Mucosa of descending colon (tissue), 3 donors: ENCODE measurements around the gene SERTAD1. TPM values are rescaled to one million over a fixed set of nuclear protein-coding genes. Genes with fewer than 3 reads are reported as not detected.

ENCODE experiments used
- ATAC-seq: fragments of 200-7000 bp; cut with Tn5 transposase; one replicate; pipeline ENCODE4 v1.9.1; 2020; ENCODE audit warnings: mild to moderate bottlenecking, moderate library complexity
- DNase-seq, 3 donors: peaks; one replicate each; pipeline ENCODE4 v3.0.0-alpha.2; 2020
- H3K36me3 ChIP-seq: fragments of 200-600 bp; one replicate; pipeline ENCODE4 v1.8.0; 2021; ENCODE audit warnings: low read depth, mild to moderate bottlenecking
- H3K4me1 ChIP-seq: fragments of 200-600 bp; one replicate; pipeline ENCODE4 v1.8.0; 2021; ENCODE audit warnings: low read depth, mild to moderate bottlenecking
- H3K4me3 ChIP-seq: fragments of 200-600 bp; one replicate; pipeline ENCODE4 v1.8.0; 2021; ENCODE audit warnings: mild to moderate bottlenecking
- H3K9me3 ChIP-seq: fragments of 200-600 bp; one replicate; pipeline ENCODE4 v1.8.0; 2021; ENCODE audit warnings: mild to moderate bottlenecking
- intact Hi-C, 2 donors: fragments of 100-400 bp; cut with DNase I in 1 of 2; cut with micrococcal nuclease in 1 of 2; formaldehyde crosslinking; loops; one replicate each; pipeline versions ENCODE4 v1.11.0 to v1.11.1; 2022; cut with DNase I, micrococcal nuclease
- total RNA-seq, 3 donors: library from RNA; stranded (reverse); fragmentation: NEBNext Ultra II Directional in 2 of 3; extraction: Animal tissue kit (Norgen Biotek cat#: 25700) in 2 of 3; gene quantifications; one replicate each; pipeline versions ENCODE4 v1.2.1 to v1.2.4, GENCODE V29; 2021 to 2023
- TF ChIP-seq, protein P1 (sequence below): fragments of 200-600 bp; IDR thresholded peaks from one replicate; pipeline ENCODE4 v1.8.0; 2022; ENCODE audit warnings: antibody characterized with exemption, mild to moderate bottlenecking
- donor health status: DM: no; HTN: no; CAD: no; lungs with moderate emphysema.
- donor health status: DM: no; HTN: no; CAD: no.
- donor health status: DM: no; HTN: yes; CAD: no.

SERTAD1 gene
- total RNA-seq, 3 donors from 2014 or later, result 12.1 to 16.7 (median 14.0) TPM

DNA sequence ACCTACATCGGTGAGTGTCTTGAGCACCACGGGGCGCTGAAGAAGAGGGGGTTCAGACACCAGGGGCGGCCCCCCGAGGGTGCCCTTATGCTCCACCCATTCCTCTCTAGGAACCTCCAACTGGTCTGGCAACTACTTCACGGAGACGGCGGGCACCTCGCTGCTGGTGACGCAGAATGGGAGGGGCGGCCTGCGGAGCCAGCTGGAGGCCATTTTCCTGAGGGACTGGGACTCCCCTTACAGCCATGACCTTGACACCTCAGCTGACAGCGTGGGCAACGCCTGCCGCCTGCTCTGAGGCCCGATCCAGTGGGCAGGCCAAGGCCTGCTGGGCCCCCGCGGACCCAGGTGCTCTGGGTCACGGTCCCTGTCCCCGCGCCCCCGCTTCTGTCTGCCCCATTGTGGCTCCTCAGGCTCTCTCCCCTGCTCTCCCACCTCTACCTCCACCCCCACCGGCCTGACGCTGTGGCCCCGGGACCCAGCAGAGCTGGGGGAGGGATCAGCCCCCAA is 47.9 kb downstream of the SERTAD1 start:
- Histone ChIP-seq H3K4me1 (no peaks in the 10 kb centered on the region), H3K36me3 (no peaks in the 10 kb centered on the region), H3K9me3 (no peaks in the 10 kb centered on the region), H3K4me3 (no peak overlapping the region)
- intact Hi-C loops, result no loop called here
- DNase-seq (no peak), ATAC-seq (no peak)
- TF ChIP-seq, protein P1, sequence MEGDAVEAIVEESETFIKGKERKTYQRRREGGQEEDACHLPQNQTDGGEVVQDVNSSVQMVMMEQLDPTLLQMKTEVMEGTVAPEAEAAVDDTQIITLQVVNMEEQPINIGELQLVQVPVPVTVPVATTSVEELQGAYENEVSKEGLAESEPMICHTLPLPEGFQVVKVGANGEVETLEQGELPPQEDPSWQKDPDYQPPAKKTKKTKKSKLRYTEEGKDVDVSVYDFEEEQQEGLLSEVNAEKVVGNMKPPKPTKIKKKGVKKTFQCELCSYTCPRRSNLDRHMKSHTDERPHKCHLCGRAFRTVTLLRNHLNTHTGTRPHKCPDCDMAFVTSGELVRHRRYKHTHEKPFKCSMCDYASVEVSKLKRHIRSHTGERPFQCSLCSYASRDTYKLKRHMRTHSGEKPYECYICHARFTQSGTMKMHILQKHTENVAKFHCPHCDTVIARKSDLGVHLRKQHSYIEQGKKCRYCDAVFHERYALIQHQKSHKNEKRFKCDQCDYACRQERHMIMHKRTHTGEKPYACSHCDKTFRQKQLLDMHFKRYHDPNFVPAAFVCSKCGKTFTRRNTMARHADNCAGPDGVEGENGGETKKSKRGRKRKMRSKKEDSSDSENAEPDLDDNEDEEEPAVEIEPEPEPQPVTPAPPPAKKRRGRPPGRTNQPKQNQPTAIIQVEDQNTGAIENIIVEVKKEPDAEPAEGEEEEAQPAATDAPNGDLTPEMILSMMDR, result no peak

DNA sequence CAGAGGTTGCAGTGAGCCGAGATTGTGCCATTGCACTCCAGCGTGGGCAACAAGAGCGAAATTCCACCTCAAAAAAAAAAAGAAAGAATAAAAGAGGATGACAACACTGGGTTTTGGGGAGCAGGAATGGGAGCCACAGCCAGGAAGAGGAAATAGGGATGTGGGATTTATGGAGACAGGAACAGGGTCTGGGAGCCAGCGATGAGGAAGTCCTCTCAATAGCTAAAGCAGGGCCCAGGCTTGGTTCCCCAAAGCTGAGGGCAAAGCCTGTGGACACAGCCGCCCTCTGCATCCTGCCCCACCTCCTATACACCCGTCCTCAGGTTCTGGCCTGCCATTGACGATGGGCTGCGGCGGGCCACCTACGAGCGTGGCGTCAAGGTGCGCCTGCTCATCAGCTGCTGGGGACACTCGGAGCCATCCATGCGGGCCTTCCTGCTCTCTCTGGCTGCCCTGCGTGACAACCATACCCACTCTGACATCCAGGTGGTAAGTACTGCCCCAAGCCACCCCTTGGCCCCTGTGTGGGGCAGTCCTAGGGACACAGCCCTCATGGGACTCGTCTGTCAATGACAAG is 49.4 kb downstream of the SERTAD1 start:
- Histone ChIP-seq H3K4me1 (no peaks in the 10 kb centered on the region), H3K9me3 (no peaks in the 10 kb centered on the region), H3K4me3 (no peak overlapping the region), H3K36me3 (no peaks in the 10 kb centered on the region)
- intact Hi-C loops, result no loop called here
- no peak for DNase-seq
- ATAC-seq, result no peak
- TF ChIP-seq, protein P1, result no peak

DNA sequence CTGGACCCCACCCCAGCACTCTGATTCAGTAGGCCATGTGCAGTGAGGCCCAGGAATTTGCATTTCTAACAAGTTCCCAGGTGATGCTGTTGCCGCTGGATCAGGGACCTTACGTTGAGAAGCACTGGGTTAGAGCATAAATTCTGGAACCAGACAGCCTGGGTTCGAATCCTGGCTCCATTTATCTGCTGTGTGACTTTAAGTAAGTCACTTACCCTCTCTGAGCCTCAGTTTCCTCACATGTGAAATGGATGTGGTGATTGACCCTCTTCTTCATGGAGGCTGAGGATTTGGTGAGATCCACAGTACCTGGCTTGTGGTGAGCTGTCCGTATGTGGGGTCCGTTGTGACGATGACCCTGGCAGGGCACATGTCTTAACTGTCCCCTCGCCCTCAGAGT is 51.7 kb downstream of the SERTAD1 start:
- ATAC-seq (no peak), DNase-seq (no peak)
- Histone ChIP-seq H3K4me3 (no peak overlapping the region), H3K36me3 (no peaks in the 10 kb centered on the region), H3K9me3 (no peaks in the 10 kb centered on the region), H3K4me1 (no peaks in the 10 kb centered on the region)
- TF ChIP-seq, protein P1, result no peak
- intact Hi-C loops, result no loop called here

GRCh38 chr19:40371802-40372122 is 54.0 kb downstream of the SERTAD1 start:
- no peak for ATAC-seq
- Histone ChIP-seq H3K4me3 (no peak overlapping the region), H3K9me3 (no peaks in the 10 kb centered on the region), H3K36me3 (no peaks in the 10 kb centered on the region), H3K4me1 (no peaks in the 10 kb centered on the region)
- intact Hi-C loops, result no loop called here
- DNase-seq, result no peak
- TF ChIP-seq, protein P1, result no peak

Other genes starting within 250 kb of the SERTAD1 start
- gene MAP3K10, start 234.6 kb downstream of the SERTAD1 start, total RNA-seq, result 10 to 100 TPM; 11.0 to 23.3 (median 12.2) TPM
- gene TTC9B, start 207.6 kb downstream of the SERTAD1 start, total RNA-seq, result 1 to 10 TPM in 1 of 3 donors, not detected in 2; 2.0 TPM
- gene CCNP, start 199.3 kb downstream of the SERTAD1 start, total RNA-seq, result under 1 TPM in 2 of 3 donors, not detected in 1; 0.34 to 0.63 TPM
- 100 to 1,000 TPM in 2 of 3 donors, 10 to 100 TPM in 1; 98.4 to 139 (median 103) TPM for gene AKT2, start 140.6 kb downstream of the SERTAD1 start, total RNA-seq
- 10 to 100 TPM; 12.1 to 21.2 (median 12.5) TPM for gene C19orf47, start 77.6 kb downstream of the SERTAD1 start, total RNA-seq
- gene PLD3, start 77.3 kb downstream of the SERTAD1 start, total RNA-seq, result 100 to 1,000 TPM; 120 to 158 (median 120) TPM
- under 1 TPM in 1 of 3 donors, not detected in 2; 0.19 TPM for gene HIPK4, start 35.8 kb downstream of the SERTAD1 start, total RNA-seq
- 1 to 10 TPM; 1.1 to 6.8 (median 1.7) TPM for gene PRX, start 12.6 kb downstream of the SERTAD1 start, total RNA-seq
- gene SERTAD3, start 18.3 kb upstream of the SERTAD1 start, total RNA-seq, result 10 to 100 TPM; 39.3 to 55.4 (median 46.2) TPM
- 10 to 100 TPM; 70.9 to 87.6 (median 76.8) TPM for gene BLVRB, start 39.8 kb upstream of the SERTAD1 start, total RNA-seq
- 1 to 10 TPM in 1 of 3 donors, under 1 TPM in 2; 0.29 to 4.1 (median 0.82) TPM for gene SPTBN4, start 41.0 kb upstream of the SERTAD1 start, total RNA-seq
- 10 to 100 TPM; 58.1 to 70.6 (median 62.2) TPM for gene SHKBP1, start 150.9 kb upstream of the SERTAD1 start, total RNA-seq
- gene LTBP4, start 175.4 kb upstream of the SERTAD1 start, total RNA-seq, result 100 to 1,000 TPM; 141 to 244 (median 160) TPM